Activated B cell treated with CpG ODN at 0.5 μM for 24 hours (primary cell): ENCODE results near the gene APOA1. TPM values are rescaled to one million over a fixed set of nuclear protein-coding genes. Genes with fewer than 3 reads are reported as not detected.

Source experiments
- ATAC-seq: fragments of 200-7000 bp; cut with Tn5 transposase; one replicate; pipeline ENCODE4 v1.10.0; 2021; ENCODE audit warnings: low read depth, mild to moderate bottlenecking, moderate library complexity
- CTCF ChIA-PET: fragments of 350-600 bp; sonication (Branson Sonifier 250); formaldehyde crosslinking; loops from one replicate; lab custom pipeline; 2021; ENCODE audit warnings: antibody characterized with exemption; lab: Charles Lee
- POLR2A ChIA-PET: fragments of 350-600 bp; sonication (Branson Sonifier 250); formaldehyde crosslinking; loops from one replicate; lab custom pipeline; 2021; ENCODE audit warnings: antibody characterized with exemption; lab: Charles Lee
- DNase-seq: peaks from one replicate; pipeline ENCODE4 v3.0.0; 2022
- H3K27ac Mint-ChIP-seq: one replicate; pipeline ENCODE4 v1.8.0; 2020; ENCODE audit warnings: mixed read lengths
- H3K27me3 Mint-ChIP-seq: one replicate; pipeline ENCODE4 v1.8.0; 2021; ENCODE audit warnings: mixed read lengths
- H3K36me3 Mint-ChIP-seq: one replicate; pipeline ENCODE4 v1.8.0; 2021; ENCODE audit warnings: low read depth, mixed read lengths
- H3K4me1 Mint-ChIP-seq: one replicate; pipeline ENCODE4 v1.8.0; 2021; ENCODE audit warnings: mixed read lengths
- H3K4me3 Mint-ChIP-seq: one replicate; pipeline ENCODE4 v1.8.0; 2020; ENCODE audit warnings: mild to moderate bottlenecking, mixed read lengths
- H3K9me3 Mint-ChIP-seq: one replicate; pipeline ENCODE4 v1.8.0; 2020; ENCODE audit warnings: mixed read lengths
- CTCF ChIP-seq: fragments of 200-600 bp; IDR thresholded peaks from one replicate; pipeline ENCODE4 v1.8.0; 2022; ENCODE audit warnings: antibody characterized with exemption, mild to moderate bottlenecking
- intact Hi-C: fragments of 100-400 bp; cut with micrococcal nuclease; formaldehyde crosslinking; loops from one replicate; pipeline ENCODE4 v1.15.1; 2024
- total RNA-seq: library from RNA; stranded (reverse); gene quantifications from 2 replicates; pipeline ENCODE4 v1.2.3, GENCODE V29; 2022

APOA1 gene
- total RNA-seq, 1 donor from 2014 or later = 0.31 TPM

GRCh38 chr11:116861539-116861938 is 24.1 kb upstream of the APOA1 start:
- TF ChIP-seq CTCF = no peak
- no peak overlapping the region for H3K27ac Mint-ChIP-seq

GRCh38 chr11:116860303-116860702 is 22.9 kb upstream of the APOA1 start:
- ChIA-PET POLR2A (interaction anchor here (0.6 kb wide), 1 partner anchor 284 kb away, joined by 4 read pairs; no protein-coding TSS in a partner anchor), CTCF (no interaction called here)
- no peak for TF ChIP-seq CTCF
- DNase-seq = no peak
- Mint-ChIP-seq H3K36me3 (peaks cover 93% of the 10 kb centered on the region), H3K4me3 (no peak overlapping the region), H3K27ac (no peak overlapping the region), H3K9me3 (no peaks in the 10 kb centered on the region), H3K4me1 (peaks cover 5% of the 10 kb centered on the region), H3K27me3 (no peaks in the 10 kb centered on the region)
- intact Hi-C loops = no loop called here
- no peak for ATAC-seq

More at GRCh38 chr11:116861539-116861938, 24.1 kb upstream of the APOA1 start:
- ChIA-PET POLR2A (no interaction called here), CTCF (no interaction called here)
- Mint-ChIP-seq H3K9me3 (no peaks in the 10 kb centered on the region), H3K4me1 (no peaks in the 10 kb centered on the region), H3K4me3 (no peak overlapping the region), H3K36me3 (peaks cover 95% of the 10 kb centered on the region), H3K27me3 (no peaks in the 10 kb centered on the region)
- ATAC-seq (no peak), DNase-seq (no peak)
- intact Hi-C loops = no loop called here

GRCh38 chr11:116859175-116859574 is 21.8 kb upstream of the APOA1 start:
- Mint-ChIP-seq H3K9me3 (no peaks in the 10 kb centered on the region), H3K27ac (no peak overlapping the region), H3K4me3 (no peak overlapping the region), H3K36me3 (peaks cover 91% of the 10 kb centered on the region), H3K27me3 (no peaks in the 10 kb centered on the region), H3K4me1 (peaks cover 14% of the 10 kb centered on the region)
- POLR2A ChIA-PET = interaction anchor here (1.6 kb wide), 1 partner anchor 23 kb away, joined by 3 read pairs; no protein-coding TSS in a partner anchor
- DNase-seq (no peak), ATAC-seq (no peak)
- intact Hi-C loops = no loop called here
- CTCF ChIA-PET = no interaction called here
- no peak for TF ChIP-seq CTCF

- TF ChIP-seq CTCF = no peak
- DNase-seq (no peak), ATAC-seq (no peak)
- Mint-ChIP-seq H3K27ac (no peak overlapping the region), H3K9me3 (no peaks in the 10 kb centered on the region), H3K36me3 (peaks cover 82% of the 10 kb centered on the region), H3K4me3 (no peak overlapping the region), H3K27me3 (no peaks in the 10 kb centered on the region), H3K4me1 (peaks cover 27% of the 10 kb centered on the region)
- ChIA-PET CTCF (no interaction called here), POLR2A (interaction anchor here (1.6 kb wide), 1 partner anchor 22 kb away, joined by 3 read pairs; no protein-coding TSS in a partner anchor)
- intact Hi-C loops = no loop called here
Observed at GRCh38 chr11:116857936-116858335, 20.5 kb upstream of the APOA1 start.

- H3K36me3 Mint-ChIP-seq = peaks cover 82% of the 10 kb centered on the region
- intact Hi-C loops = no loop called here
- POLR2A ChIA-PET = no interaction called here
- TF ChIP-seq CTCF = no peak
- no peak overlapping the region for H3K27ac Mint-ChIP-seq
- H3K27me3 Mint-ChIP-seq = no peaks in the 10 kb centered on the region
- ATAC-seq = no peak
- no peak overlapping the region for H3K4me3 Mint-ChIP-seq
- no peaks in the 10 kb centered on the region for H3K9me3 Mint-ChIP-seq
- CTCF ChIA-PET = interaction anchor here (1.3 kb wide), 1 partner anchor 21 kb away, joined by 3 read pairs; no protein-coding TSS in a partner anchor
- no peak for DNase-seq
- peaks cover 33% of the 10 kb centered on the region for H3K4me1 Mint-ChIP-seq
Observed at GRCh38 chr11:116857316-116857715, 19.9 kb upstream of the APOA1 start.
